Activated T-helper 1 cell treated with anti-CD3 and anti-CD28 coated beads, Interleukin-2, amount 50 U/mL, for 16 hours (primary cell): ENCODE data around the gene GRM5.

Source experiments
- DNase-seq, 2 donors: peaks; one replicate each; pipeline ENCODE4 v3.0.0-alpha.2; 2020; ENCODE audit warnings: low read depth in 1 of 2, low spot score in 1 of 2

Gene GRM5

GRCh38 chr11:88739524-88739923 is 326.3 kb downstream of the GRM5 start:
- no peak for DNase-seq

- DNase-seq, result no peak
These were observed 356.2 kb downstream of the GRM5 start for GRCh38 chr11:88709567-88709966.

- no peak for DNase-seq
These were observed 361.3 kb downstream of the GRM5 start for GRCh38 chr11:88704485-88704884.

GRCh38 chr11:88701816-88702215 is 364.0 kb downstream of the GRM5 start:
- DNase-seq, result no peak

GRCh38 chr11:88697139-88697538 is 368.6 kb downstream of the GRM5 start:
- DNase-seq, result no peak

GRCh38 chr11:88695689-88696414 is 369.9 kb downstream of the GRM5 start:
- no peak for DNase-seq

- no peak for DNase-seq
These were observed 373.3 kb downstream of the GRM5 start for GRCh38 chr11:88692306-88693086.

GRCh38 chr11:88689548-88690240 is 376.1 kb downstream of the GRM5 start:
- DNase-seq, result no peak

- DNase-seq, result no peak
These were observed 382.8 kb downstream of the GRM5 start for GRCh38 chr11:88683024-88683423.

- DNase-seq, result no peak
These were observed 385.0 kb downstream of the GRM5 start for GRCh38 chr11:88680806-88681205.

- DNase-seq, result no peak
These were observed 399.4 kb downstream of the GRM5 start for GRCh38 chr11:88666364-88666763.

- DNase-seq, result no peak
These were observed 408.6 kb downstream of the GRM5 start for GRCh38 chr11:88657076-88657738.

- no peak for DNase-seq
These were observed 409.5 kb downstream of the GRM5 start for GRCh38 chr11:88656283-88656682.

- no peak for DNase-seq
These were observed 410.1 kb downstream of the GRM5 start for GRCh38 chr11:88655656-88656055.

GRCh38 chr11:88655196-88655595 is 410.6 kb downstream of the GRM5 start:
- no peak for DNase-seq

- no peak for DNase-seq
These were observed 414.2 kb downstream of the GRM5 start for GRCh38 chr11:88651556-88651955.

GRCh38 chr11:88644724-88645123 is 421.1 kb downstream of the GRM5 start:
- DNase-seq, result no peak

GRCh38 chr11:88632163-88632562 is 433.6 kb downstream of the GRM5 start:
- no peak for DNase-seq

- DNase-seq, result no peak
These were observed 434.3 kb downstream of the GRM5 start for GRCh38 chr11:88631497-88631896.

- no peak for DNase-seq
These were observed 436.3 kb downstream of the GRM5 start for GRCh38 chr11:88629496-88629895.

- DNase-seq, result no peak
These were observed 439.6 kb downstream of the GRM5 start for GRCh38 chr11:88626216-88626615.
